Parathyroid adenoma (tissue), 2 donors: ENCODE measurements around the gene GCK.
"Not testable (repeated sequence)": the region's sequence is repeated elsewhere in the genome, so short reads cannot be mapped to it uniquely, and the experiment has no call there.

ENCODE experiments used
- H2AFZ ChIP-seq: fragments of 300-600 bp; sonication (generic); one replicate; pipeline ENCODE4 v1.7.0; 2017; ENCODE audit warnings: antibody characterized with exemption, mild to moderate bottlenecking
- H3K27ac ChIP-seq: fragments of 300-600 bp; sonication (generic); one replicate; pipeline ENCODE4 v1.7.0; 2017
- H3K27me3 ChIP-seq: fragments of 300-600 bp; sonication (generic); one replicate; pipeline ENCODE4 v1.7.0; 2017; ENCODE audit warnings: low read length; ENCODE audit not compliant: control insufficient read depth, insufficient read depth
- H3K36me3 ChIP-seq: fragments of 300-600 bp; sonication (generic); one replicate; pipeline ENCODE4 v1.7.0; 2017; ENCODE audit warnings: low read length; ENCODE audit not compliant: control insufficient read depth, insufficient read depth
- H3K4me1 ChIP-seq: fragments of 300-600 bp; sonication (generic); one replicate; pipeline ENCODE4 v1.7.0; 2017; ENCODE audit warnings: control low read depth
- H3K4me2 ChIP-seq: fragments of 300-600 bp; sonication (generic); one replicate; pipeline ENCODE4 v1.7.0; 2017; ENCODE audit warnings: low read length
- H3K4me3 ChIP-seq: fragments of 300-600 bp; sonication (generic); one replicate; pipeline ENCODE4 v1.7.0; 2017; ENCODE audit warnings: low read depth, low read length
- H3K79me2 ChIP-seq: fragments of 300-600 bp; sonication (generic); one replicate; pipeline ENCODE4 v1.7.0; 2017; ENCODE audit warnings: control low read depth
- H3K9ac ChIP-seq: fragments of 300-600 bp; sonication (generic); one replicate; pipeline ENCODE4 v1.7.0; 2017; ENCODE audit warnings: mild to moderate bottlenecking
- H3K9me3 ChIP-seq: fragments of 300-600 bp; sonication (generic); one replicate; pipeline ENCODE4 v1.7.0; 2017; ENCODE audit warnings: low read length; ENCODE audit not compliant: control insufficient read depth
- CTCF ChIP-seq: fragments of 300-600 bp; sonication (generic); IDR thresholded peaks from one replicate; pipeline ENCODE4 v1.7.0; 2017; ENCODE audit warnings: antibody characterized with exemption, mild to moderate bottlenecking
- donor health status: primary hyperparathyroidism.

Gene GCK

GRCh38 chr7:44173911-44174693 is 15.1 kb downstream of the GCK start:
- H3K4me2 ChIP-seq: no peak overlapping the region
- H3K9ac ChIP-seq: no peak overlapping the region
- no peaks in the 10 kb centered on the region for H3K27me3 ChIP-seq
- H3K4me1 ChIP-seq: no peaks in the 10 kb centered on the region
- no peaks in the 10 kb centered on the region for H3K36me3 ChIP-seq
- H3K9me3 ChIP-seq: no peaks in the 10 kb centered on the region
- H3K79me2 ChIP-seq: no peaks in the 10 kb centered on the region
- no peak overlapping the region for H2AFZ ChIP-seq
- no peak for TF ChIP-seq CTCF
- H3K27ac ChIP-seq: no peak overlapping the region
- no peak overlapping the region for H3K4me3 ChIP-seq

GRCh38 chr7:44172803-44173424 is 16.3 kb downstream of the GCK start:
- Histone ChIP-seq H3K79me2 (no peaks in the 10 kb centered on the region), H3K36me3 (no peaks in the 10 kb centered on the region), H3K4me2 (no peak overlapping the region), H3K27ac (no peak overlapping the region), H3K27me3 (no peaks in the 10 kb centered on the region), H3K9me3 (no peaks in the 10 kb centered on the region), H3K4me1 (no peaks in the 10 kb centered on the region), H3K4me3 (no peak overlapping the region), H2AFZ (no peak overlapping the region), H3K9ac (no peak overlapping the region)
- TF ChIP-seq CTCF: no peak

- Histone ChIP-seq H3K79me2 (no peaks in the 10 kb centered on the region), H3K9me3 (no peaks in the 10 kb centered on the region), H3K4me3 (no peak overlapping the region), H3K4me1 (no peaks in the 10 kb centered on the region), H3K27ac (no peak overlapping the region), H3K4me2 (no peak overlapping the region), H3K27me3 (no peaks in the 10 kb centered on the region), H3K36me3 (no peaks in the 10 kb centered on the region), H3K9ac (no peak overlapping the region), H2AFZ (no peak overlapping the region)
- TF ChIP-seq CTCF: no peak
Observed at GRCh38 chr7:44172352-44172751, 16.9 kb downstream of the GCK start.

- not testable (repeated sequence) for H3K27me3 ChIP-seq, H3K9me3 ChIP-seq, H3K4me1 ChIP-seq, H3K79me2 ChIP-seq, H2AFZ ChIP-seq, H3K4me2 ChIP-seq, H3K27ac ChIP-seq, H3K36me3 ChIP-seq, H3K4me3 ChIP-seq, H3K9ac ChIP-seq
Observed at GRCh38 chr7:44171901-44172300, 17.3 kb downstream of the GCK start.

GRCh38 chr7:44167920-44168319 is 21.3 kb downstream of the GCK start:
- Histone ChIP-seq H3K9ac (no peak overlapping the region), H3K36me3 (no peaks in the 10 kb centered on the region)
- TF ChIP-seq CTCF: no peak

More at GRCh38 chr7:44167920-44168319, 21.3 kb downstream of the GCK start:
- H2AFZ ChIP-seq: no peak overlapping the region
- H3K27me3 ChIP-seq: no peaks in the 10 kb centered on the region
- H3K27ac ChIP-seq: no peak overlapping the region
- H3K4me1 ChIP-seq: no peaks in the 10 kb centered on the region
- no peak overlapping the region for H3K4me3 ChIP-seq
- no peak overlapping the region for H3K4me2 ChIP-seq
- no peaks in the 10 kb centered on the region for H3K79me2 ChIP-seq
- H3K9me3 ChIP-seq: no peaks in the 10 kb centered on the region
